IMR-90 (cell line): ENCODE results near the gene SLC50A1. TPM values are rescaled to one million over a fixed set of nuclear protein-coding genes. Genes with fewer than 3 reads are reported as not detected.

Experiments
- ATAC-seq: fragments of 200-7000 bp; cut with Tn5 transposase; 2 replicates; pipeline ENCODE4 v1.9.1; 2020; ENCODE audit warnings: low read depth, mild to moderate bottlenecking, moderate library complexity
- BruUV-seq: library from RNA; stranded (reverse); fragments of 400-500 nt; replicated peaks from 2 replicates; lab custom pipeline; 2021; lab: Mats Ljungman, UMichigan
- CTCF ChIA-PET: fragments of 300-600 bp; formaldehyde crosslinking; extraction: SDS; loops from one replicate; lab custom pipeline; 2021; ENCODE audit warnings: antibody characterized with exemption; lab: Yijun Ruan, JAX
- POLR2A ChIA-PET: fragments of 300-600 bp; sonication (Branson Sonifier 250); formaldehyde crosslinking; loops from one replicate; lab custom pipeline; 2022; ENCODE audit warnings: antibody characterized with exemption; ENCODE audit not compliant: unreplicated experiment; lab: Charles Lee
- DNase-seq: peaks from one replicate; pipeline ENCODE4 v3.0.0; 2013
- H2AFZ ChIP-seq: replicated peaks from 2 replicates; pipeline ENCODE3; 2013; ENCODE audit warnings: low read length, mild to moderate bottlenecking; ENCODE audit not compliant: poor library complexity
- H2AK5ac ChIP-seq: 2 replicates; pipeline ENCODE4 v1.6.1; 2013; ENCODE audit warnings: low read depth, low read length, inconsistent platforms
- H2AK9ac ChIP-seq: replicated peaks from 2 replicates; pipeline ENCODE3; 2013; ENCODE audit warnings: mild to moderate bottlenecking, low read depth, low read length, moderate library complexity; ENCODE audit not compliant: poor library complexity
- H2BK120ac ChIP-seq: 2 replicates; pipeline ENCODE4 v1.6.1; 2013; ENCODE audit warnings: low read depth, low read length, inconsistent platforms
- H2BK15ac ChIP-seq: 3 replicates; pipeline ENCODE4 v1.6.1; 2013; ENCODE audit warnings: low read depth, low read length, inconsistent platforms
- H2BK20ac ChIP-seq: 2 replicates; pipeline ENCODE4 v1.6.1; 2013; ENCODE audit warnings: low read depth, mild to moderate bottlenecking, inconsistent platforms, low read length, moderate library complexity
- H2BK5ac ChIP-seq: 2 replicates; pipeline ENCODE4 v1.6.1; 2013; ENCODE audit warnings: mild to moderate bottlenecking, low read depth, low read length, inconsistent platforms; ENCODE audit not compliant: poor library complexity, severe bottlenecking
- H3K14ac ChIP-seq: replicated peaks from 2 replicates; pipeline ENCODE4 v1.6.1; 2013; ENCODE audit warnings: low read depth, low read length, inconsistent platforms
- H3K18ac ChIP-seq: 2 replicates; pipeline ENCODE4 v1.6.1; 2013; ENCODE audit warnings: low read depth, low read length, control low read depth
- H3K23ac ChIP-seq: 2 replicates; pipeline ENCODE4 v1.6.1; 2013; ENCODE audit warnings: low read depth, low read length, inconsistent platforms
- H3K27ac ChIP-seq: 2 replicates; pipeline ENCODE4 v1.5.1; 2013; ENCODE audit warnings: mild to moderate bottlenecking, control low read depth, low read length; ENCODE audit not compliant: insufficient read depth
- H3K27me3 ChIP-seq: 2 replicates; pipeline ENCODE4 v1.6.1; 2013; ENCODE audit warnings: low read length; ENCODE audit not compliant: control insufficient read depth, insufficient read depth
- H3K36me3 ChIP-seq: 2 replicates; pipeline ENCODE4 v1.6.1; 2013; ENCODE audit warnings: low read length, mixed read lengths; ENCODE audit not compliant: control insufficient read depth, insufficient read depth
- H3K4ac ChIP-seq: 2 replicates; pipeline ENCODE4 v1.6.1; 2013; ENCODE audit warnings: low read depth, low read length, inconsistent platforms
- H3K4me1 ChIP-seq: 2 replicates; pipeline ENCODE4 v1.6.1; 2013; ENCODE audit warnings: low read length, mixed read lengths; ENCODE audit not compliant: control insufficient read depth, insufficient read depth
- H3K4me2 ChIP-seq: 2 replicates; pipeline ENCODE4 v1.6.1; 2013; ENCODE audit warnings: low read depth, mild to moderate bottlenecking, control low read depth, low read length, moderate library complexity
- H3K4me3 ChIP-seq: 2 replicates; pipeline ENCODE4 v1.5.1; 2013; ENCODE audit warnings: low read depth, mild to moderate bottlenecking, control low read depth, low read length, moderate library complexity; ENCODE audit not compliant: insufficient read depth
- H3K56ac ChIP-seq: 2 replicates; pipeline ENCODE4 v1.6.1; 2013; ENCODE audit warnings: low read length, inconsistent platforms; ENCODE audit not compliant: insufficient read depth; ENCODE audit errors: extremely low read depth
- H3K79me1 ChIP-seq, 2 experiments: 2 replicates each; pipeline ENCODE4 v1.6.1; 2013; ENCODE audit warnings: low read length in 2 of 2, inconsistent platforms in 1 of 2, low read depth in 1 of 2
- H3K9ac ChIP-seq: 2 replicates; pipeline ENCODE4 v1.6.1; 2013; ENCODE audit warnings: low read depth, low read length, control low read depth
- H3K9me1 ChIP-seq: 2 replicates; pipeline ENCODE4 v1.6.1; 2013; ENCODE audit warnings: low read length, inconsistent platforms; ENCODE audit not compliant: insufficient read depth
- H3K9me3 ChIP-seq: 2 replicates; pipeline ENCODE4 v1.6.1; 2013; ENCODE audit warnings: low read length; ENCODE audit not compliant: control insufficient read depth, insufficient read depth
- H4K20me1 ChIP-seq: 2 replicates; pipeline ENCODE4 v1.6.1; 2013; ENCODE audit warnings: low read length, inconsistent platforms; ENCODE audit not compliant: insufficient read depth
- H4K5ac ChIP-seq: 2 replicates; pipeline ENCODE4 v1.6.1; 2013; ENCODE audit warnings: mild to moderate bottlenecking, low read depth, low read length, control low read depth
- H4K8ac ChIP-seq, 2 experiments: 2 replicates each; pipeline ENCODE4 v1.6.1; 2013; ENCODE audit warnings: low read depth in 2 of 2, low read length in 2 of 2, control low read depth in 1 of 2, inconsistent platforms in 1 of 2
- H4K91ac ChIP-seq: 2 replicates; pipeline ENCODE4 v1.6.1; 2013; ENCODE audit warnings: low read depth, low read length, inconsistent platforms; ENCODE audit not compliant: insufficient read depth
- BHLHE40 ChIP-seq: fragments of 150-350 bp; IDR thresholded peaks from 2 replicates; pipeline ENCODE4 v1.6.1; 2016; ENCODE audit warnings: mild to moderate bottlenecking, low read depth, low read length
- CEBPB ChIP-seq: IDR thresholded peaks from 2 replicates; pipeline ENCODE4 v1.6.1; 2012; ENCODE audit warnings: low read depth, low read length, improper control_type of control experiment
- ELK1 ChIP-seq: fragments of 150-350 bp; IDR thresholded peaks from 2 replicates; pipeline ENCODE4 v1.6.1; 2016; ENCODE audit warnings: low read depth, mild to moderate bottlenecking, low read length, moderate library complexity, borderline replicate concordance
- NFE2L2 ChIP-seq: fragments of 150-350 bp; IDR thresholded peaks from 2 replicates; pipeline ENCODE4 v1.6.1; 2016; ENCODE audit warnings: low read depth, mild to moderate bottlenecking, low read length
- RAD21 ChIP-seq: IDR thresholded peaks from 2 replicates; pipeline ENCODE4 v1.6.1; 2012; ENCODE audit warnings: low read length, improper control_type of control experiment
- RCOR1 ChIP-seq: IDR thresholded peaks from 2 replicates; pipeline ENCODE4 v1.6.1; 2012; ENCODE audit warnings: mild to moderate bottlenecking, low read length, improper control_type of control experiment; ENCODE audit not compliant: insufficient replicate concordance
- SMC3 ChIP-seq: fragments of 150-350 bp; IDR thresholded peaks from 2 replicates; pipeline ENCODE4 v1.6.1; 2016; ENCODE audit warnings: low read depth, mild to moderate bottlenecking, antibody characterized with exemption, low read length, moderate library complexity
- WGBS, 2 experiments: methylation state at CpG; one replicate each; pipeline versions ENCODE4 v1.1.5 to v1.1.7; 2013; ENCODE audit warnings: missing lambda C conversion rate in 2 of 2; ENCODE audit not compliant: insufficient read length in 1 of 2; ENCODE audit errors: extremely low coverage in 2 of 2; 5-methylcytosine and 5-hydroxymethylcytosine counted together
- dilution Hi-C: fragments of 300-500 bp; cut with HindIII; formaldehyde crosslinking; loops from one replicate; pipeline ENCODE4 v1.14.3; 2018; ENCODE audit warnings: low sequenced_read_pairs; ENCODE audit not compliant: unreplicated experiment
- in situ Hi-C: fragments of 300-500 bp; cut with MboI; formaldehyde crosslinking; loops from 3 replicates; pipeline ENCODE4 v1.14.3; 2019; ENCODE audit warnings: low sequenced_read_pairs, inconsistent platforms, mixed read lengths
- intact Hi-C: fragments of 100-400 bp; cut with micrococcal nuclease; formaldehyde crosslinking; loops from 2 replicates; pipeline ENCODE4 v1.10.0; 2022
- polyA plus RNA-seq, 3 experiments: library from polyadenylated mRNA; depleted of rRNA; stranded (reverse); fragments of >200 nt; gene quantifications; 2 replicates each; pipeline ENCODE4 v1.2.3, GENCODE V29; 2012; ENCODE audit warnings: low replicate concordance in 1 of 3
- total RNA-seq: library from RNA; depleted of rRNA; stranded (reverse); fragments of >200 nt; gene quantifications from 2 replicates; pipeline ENCODE4 v1.2.3, GENCODE V29; 2012

Gene SLC50A1
- total and polyA plus RNA-seq, 2 of the 4 experiments (the other 2 are of a cell fraction), result 20.6 to 20.8 TPM

GRCh38 chr1:155181371-155182051 is 45.9 kb downstream of the SLC50A1 start:
- H2BK120ac ChIP-seq, result no peak overlapping the region
- no peak overlapping the region for H3K23ac ChIP-seq
- dilution Hi-C loops, result no loop called here
- H4K5ac ChIP-seq, result no peak overlapping the region
- DNase-seq (no peak), ATAC-seq (no peak)
- CTCF ChIA-PET, result no interaction called here
- H2BK20ac ChIP-seq, result no peak overlapping the region
- no peak overlapping the region for H2AK9ac ChIP-seq
- H3K4ac ChIP-seq, result no peak overlapping the region
- no peak overlapping the region for H3K56ac ChIP-seq
- no peaks in the 10 kb centered on the region for H3K27me3 ChIP-seq
- H2BK5ac ChIP-seq, result no peak overlapping the region
- H3K27ac ChIP-seq, result no peak overlapping the region
- no peak overlapping the region for H3K18ac ChIP-seq
- H2AFZ ChIP-seq, result no peak overlapping the region
- WGBS, 2 experiments, result 93% methylated on average over 4 of the region's 18 CpGs; no CpG with 5 or more reads in 1 of the 2 experiments
- peaks cover 0 to 7% of the 10 kb centered on the region in 2 experiments; a peak in 1 of 4 replicates for H3K79me1 ChIP-seq
- no TSS peak for BruUV-seq
- no peak overlapping the region for H4K8ac ChIP-seq
- no peak for TF ChIP-seq NFE2L2
- no peak for TF ChIP-seq SMC3
- no peak for TF ChIP-seq RAD21
- no peak for TF ChIP-seq ELK1
- no peak for TF ChIP-seq RCOR1
- TF ChIP-seq BHLHE40, result no peak
- no peak for TF ChIP-seq CEBPB
- H2BK15ac ChIP-seq, result no peak overlapping the region
- H3K14ac ChIP-seq, result no peak overlapping the region
- H3K9ac ChIP-seq, result no peak overlapping the region
- no peaks in the 10 kb centered on the region for H4K20me1 ChIP-seq
- no peak overlapping the region for H4K91ac ChIP-seq
- H3K4me2 ChIP-seq, result no peak overlapping the region
- H2AK5ac ChIP-seq, result no peak overlapping the region
- no peak overlapping the region for H3K4me3 ChIP-seq
- intact Hi-C loops, result no loop called here
- no peaks in the 10 kb centered on the region for H3K9me3 ChIP-seq
- H3K36me3 ChIP-seq, result peaks cover 45% of the 10 kb centered on the region
- H3K4me1 ChIP-seq, result no peaks in the 10 kb centered on the region; the same call in 1 of the 2 replicates
- in situ Hi-C loops, result no loop called here
- POLR2A ChIA-PET, result no interaction called here
- peaks cover 2% of the 10 kb centered on the region; the same call in 1 of the 2 replicates for H3K9me1 ChIP-seq
